Measurements from ENCODE around the gene ZNF552. TPM values are rescaled to one million over a fixed set of nuclear protein-coding genes. Genes with fewer than 3 reads are reported as not detected.

ZNF552 gene
- total and polyA plus RNA-seq, 2 of the 8 experiments (the other 6 are each of a cell fraction or from before 2014, with no cell fraction given) = 5.9 to 11.6 TPM

GRCh38 chr19:57771417-57771816 is 43.3 kb downstream of the ZNF552 start:
- POLR2A ChIA-PET (ENCODE audit: partially characterized antibody) = interaction anchor here (1.4 kb wide), 2 partner anchors 10 to 13 kb away, joined by 4 read pairs; no protein-coding TSS in a partner anchor
- Histone ChIP-seq H4K5ac (ENCODE audit: insufficient read length, low read depth, low read length) (no peak overlapping the region), H2BK5ac (ENCODE audit: low read depth, low read length) (no peak overlapping the region)

More at GRCh38 chr19:57771417-57771816, 43.3 kb downstream of the ZNF552 start:
- Histone ChIP-seq H3K79me1 (ENCODE audit: low read depth, low read length) (peaks cover 12% of the 10 kb centered on the region), H3K79me2 (ENCODE audit: control insufficient read depth in 1 of 2, insufficient read depth in 2 of 2, low read length in 2 of 2) (peaks cover 23 to 54% of the 10 kb centered on the region in 2 experiments), H4K8ac (ENCODE audit: extremely low read depth, insufficient read depth, low read length) (no peak overlapping the region), H3K23ac (ENCODE audit: insufficient read length) (no peak overlapping the region), H2BK15ac (ENCODE audit: low read length) (no peak overlapping the region), H3K14ac (ENCODE audit: insufficient read length) (no peak overlapping the region), H3K18ac (ENCODE audit: extremely low read depth, low read length) (no peak overlapping the region), H4K20me1 (replicated peaks in 1 of 2; ENCODE audit: control insufficient read depth in 1 of 2, insufficient read depth in 2 of 2, low read length in 2 of 2) (peaks cover 6 to 14% of the 10 kb centered on the region in 2 experiments), H3K9ac (replicated peaks in 1 of 4; ENCODE audit: extremely low read depth in 1 of 4, low read depth in 3 of 4, low read length in 3 of 4) (no peak overlapping the region; a peak in 1 of 7 replicates), H3K27me3 (replicated peaks in 1 of 4; ENCODE audit: control insufficient read depth in 3 of 4, extremely low read depth in 1 of 4, insufficient read depth in 3 of 4, low read length in 3 of 4) (no peaks in the 10 kb centered on the region), H3K4me3 (ENCODE audit: extremely low read depth in 1 of 4, insufficient read depth in 2 of 4, low read depth in 3 of 4, low read length in 4 of 4) (no peak overlapping the region), H3K4ac (replicated peaks; ENCODE audit: insufficient read length, low read depth, low read length) (no peak overlapping the region), H2BK12ac (ENCODE audit: low read depth, low read length) (no peak overlapping the region), H2BK20ac (ENCODE audit: low read length) (no peak overlapping the region), H3K36me3 (ENCODE audit: control insufficient read depth in 2 of 4, insufficient read depth in 4 of 4, low read length in 3 of 4) (peaks cover 0 to 2% (median under 1%) of the 10 kb centered on the region in 4 experiments; a peak in 3 of 8 replicates), H3K23me2 (ENCODE audit: low read depth, low read length) (no peaks in the 10 kb centered on the region), H3K4me1 (replicated peaks in 1 of 4; ENCODE audit: control insufficient read depth in 3 of 4, insufficient read depth in 4 of 4, low read length in 3 of 4) (peaks cover 0 to 5% (median 0%) of the 10 kb centered on the region in 4 experiments; a peak in 3 of 7 replicates), H3K9me3 (ENCODE audit: insufficient read depth in 2 of 2, low read depth in 1 of 2, low read length in 1 of 2) (no peaks in the 10 kb centered on the region), H3K56ac (replicated peaks; ENCODE audit: insufficient read length, low read depth, low read length) (no peak overlapping the region), H4K91ac (replicated peaks; ENCODE audit: insufficient read length, low read length) (no peak overlapping the region), H2AK5ac (ENCODE audit: low read depth, low read length) (no peak overlapping the region), H2BK120ac (replicated peaks; ENCODE audit: low read depth, low read length) (no peak overlapping the region), H3K27ac (ENCODE audit: low read depth, low read length) (no peak overlapping the region), H3K4me2 (ENCODE audit: insufficient read depth in 1 of 2, low read depth in 2 of 2, low read length in 2 of 2) (peak overlapping the region in 1 of 2 experiments; percentile 63; a peak in 1 of 4 replicates), H2AFZ (ENCODE audit: low read length) (no peak overlapping the region)
- DNase-seq (ENCODE audit: low read depth in 1 of 2, low spot score in 2 of 2) (no peak), FAIRE-seq (no peak)
- no peak for TF ChIP-seq SIX5 (IDR thresholded peaks at IDR 0.05; ENCODE audit: low read depth, low read length)
- no peak for TF ChIP-seq SUZ12 (IDR thresholded peaks at IDR 0.05; ENCODE audit: low read length)
- TF ChIP-seq PHF8 (conservative IDR thresholded peaks at IDR 0.05; ENCODE audit: low read depth, low read length) = no peak
- TF ChIP-seq SAP30 (IDR thresholded peaks at IDR 0.05; ENCODE audit: insufficient read depth, insufficient replicate concordance, low read length) = no peak
- no peak for TF ChIP-seq POLR2AphosphoS5 (IDR thresholded peaks at IDR 0.05; ENCODE audit: low read depth, low read length)
- no peak for TF ChIP-seq GTF2F1 (IDR thresholded peaks at IDR 0.05; ENCODE audit: borderline replicate concordance, low read depth, low read length)
- TF ChIP-seq RFX5 (IDR thresholded peaks at IDR 0.05; ENCODE audit: borderline replicate concordance, low read depth, low read length) = no peak
- WGBS, 2 experiments (ENCODE audit: extremely low coverage in 1 of 2, insufficient coverage in 1 of 2, insufficient read length in 1 of 2, insufficient replicate concordance in 2 of 2, low coverage in 1 of 2, low lambda C conversion rate in 2 of 2, missing lambda C conversion rate in 1 of 2) = 95% methylated on average over 4 of the region's 4 CpGs; no CpG with 5 or more reads in 1 of the 2 experiments
- CTCF ChIA-PET (ENCODE audit: partially characterized antibody) = no interaction called here
